ENCODE results near the gene RNF213. TPM values are rescaled to one million over a fixed set of nuclear protein-coding genes. Genes with fewer than 3 reads are reported as not detected.

Gene RNF213
- polyA plus RNA-seq, 1 of the 3 experiments (the other 2 are of a cell fraction) = 57.5 TPM

DNA sequence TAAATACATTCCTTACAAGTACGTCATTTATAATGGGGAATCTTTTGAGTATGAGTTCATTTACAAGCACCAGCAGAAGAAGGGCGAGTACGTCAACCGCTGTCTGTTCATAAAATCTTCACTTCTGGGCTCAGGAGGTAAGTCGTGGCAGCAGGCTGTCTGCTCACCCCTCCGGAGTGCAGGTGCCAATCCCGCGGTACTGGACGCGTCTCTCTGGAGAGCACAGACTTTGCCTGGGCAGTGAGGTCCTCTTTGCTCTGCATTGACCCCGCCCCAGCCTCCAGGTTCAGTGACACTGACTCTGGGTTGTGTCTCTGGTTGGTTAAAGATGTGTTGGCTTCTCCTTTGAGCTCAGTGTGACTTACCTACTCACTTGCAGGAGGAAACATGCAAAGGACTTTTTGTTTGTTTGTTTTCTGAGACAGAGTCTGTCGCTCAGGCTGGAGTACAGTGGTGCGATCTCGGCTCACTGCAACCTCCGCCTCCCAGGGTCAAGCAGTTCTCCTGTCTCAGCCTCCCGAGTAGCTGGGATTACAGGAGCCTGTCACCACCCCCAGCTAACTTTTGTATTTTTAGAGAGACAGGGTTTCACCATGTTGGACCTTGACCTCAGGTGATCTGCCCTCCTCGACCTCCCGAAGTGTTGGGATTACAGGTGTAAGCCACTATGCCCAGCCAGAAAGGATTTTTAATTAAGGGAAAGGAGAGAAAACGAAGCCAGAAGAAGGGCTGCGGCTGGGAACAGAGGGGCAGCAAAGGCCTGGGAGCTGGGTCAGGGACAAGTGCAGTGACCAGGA lies 31.2 kb downstream of the RNF213 start:
- POLR2A ChIA-PET = no interaction called here
- no peak overlapping the region for H2AFZ ChIP-seq (ENCODE audit: low read depth)
- no peaks in the 10 kb centered on the region for H3K27me3 ChIP-seq (ENCODE audit: insufficient read depth)
- H3F3A ChIP-seq (replicated peaks; ENCODE audit: insufficient read depth) = no peaks in the 10 kb centered on the region
- H3K9me3 ChIP-seq = no peaks in the 10 kb centered on the region
- peaks cover 7% of the 10 kb centered on the region; the same call in 1 of the 2 replicates for H3K79me2 ChIP-seq (ENCODE audit: insufficient read depth)
- no peak overlapping the region for H3K27ac ChIP-seq (ENCODE audit: low read depth in 2 of 2, low read length in 1 of 2)
- no peak for DNase-seq
- H3K4me3 ChIP-seq (ENCODE audit: low read depth in 2 of 2, low read length in 1 of 2) = no peak overlapping the region
- TF ChIP-seq EZH2phosphoT487 (IDR thresholded peaks at IDR 0.05; ENCODE audit: borderline replicate concordance, low read depth) = no peak
- no peak for TF ChIP-seq TAF1 (IDR thresholded peaks at IDR 0.05; ENCODE audit: borderline replicate concordance, low read depth, low read length)
- TF ChIP-seq POLR2AphosphoS5 (IDR thresholded peaks at IDR 0.05; ENCODE audit: low read depth, low read length) = no peak
- TF ChIP-seq TCF12 (IDR thresholded peaks at IDR 0.05) = no peak
- TF ChIP-seq, protein P1, sequence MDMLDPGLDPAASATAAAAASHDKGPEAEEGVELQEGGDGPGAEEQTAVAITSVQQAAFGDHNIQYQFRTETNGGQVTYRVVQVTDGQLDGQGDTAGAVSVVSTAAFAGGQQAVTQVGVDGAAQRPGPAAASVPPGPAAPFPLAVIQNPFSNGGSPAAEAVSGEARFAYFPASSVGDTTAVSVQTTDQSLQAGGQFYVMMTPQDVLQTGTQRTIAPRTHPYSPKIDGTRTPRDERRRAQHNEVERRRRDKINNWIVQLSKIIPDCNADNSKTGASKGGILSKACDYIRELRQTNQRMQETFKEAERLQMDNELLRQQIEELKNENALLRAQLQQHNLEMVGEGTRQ (IDR thresholded peaks at IDR 0.05; ENCODE audit: borderline replicate concordance, low read depth, low read length) = no peak
- TF ChIP-seq, protein P2, sequence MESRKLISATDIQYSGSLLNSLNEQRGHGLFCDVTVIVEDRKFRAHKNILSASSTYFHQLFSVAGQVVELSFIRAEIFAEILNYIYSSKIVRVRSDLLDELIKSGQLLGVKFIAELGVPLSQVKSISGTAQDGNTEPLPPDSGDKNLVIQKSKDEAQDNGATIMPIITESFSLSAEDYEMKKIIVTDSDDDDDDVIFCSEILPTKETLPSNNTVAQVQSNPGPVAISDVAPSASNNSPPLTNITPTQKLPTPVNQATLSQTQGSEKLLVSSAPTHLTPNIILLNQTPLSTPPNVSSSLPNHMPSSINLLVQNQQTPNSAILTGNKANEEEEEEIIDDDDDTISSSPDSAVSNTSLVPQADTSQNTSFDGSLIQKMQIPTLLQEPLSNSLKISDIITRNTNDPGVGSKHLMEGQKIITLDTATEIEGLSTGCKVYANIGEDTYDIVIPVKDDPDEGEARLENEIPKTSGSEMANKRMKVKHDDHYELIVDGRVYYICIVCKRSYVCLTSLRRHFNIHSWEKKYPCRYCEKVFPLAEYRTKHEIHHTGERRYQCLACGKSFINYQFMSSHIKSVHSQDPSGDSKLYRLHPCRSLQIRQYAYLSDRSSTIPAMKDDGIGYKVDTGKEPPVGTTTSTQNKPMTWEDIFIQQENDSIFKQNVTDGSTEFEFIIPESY (IDR thresholded peaks at IDR 0.05; ENCODE audit: borderline replicate concordance, low read depth) = no peak
- TF ChIP-seq GABPA (IDR thresholded peaks at IDR 0.05; ENCODE audit: low read depth) = no peak
- TF ChIP-seq SIN3A (IDR thresholded peaks at IDR 0.05; ENCODE audit: borderline replicate concordance, low read depth, low read length) = no peak
- no peak for TF ChIP-seq GATA2 (CRISPR knock-in tag; IDR thresholded peaks at IDR 0.05)
- TF ChIP-seq RCOR1 (IDR thresholded peaks at IDR 0.05; ENCODE audit: low read length) = no peak
- TF ChIP-seq USF1 (IDR thresholded peaks at IDR 0.05; ENCODE audit: borderline replicate concordance, low read depth) = no peak
- TF ChIP-seq JUND (IDR thresholded peaks at IDR 0.05) = no peak
- TF ChIP-seq SMC3 (IDR thresholded peaks at IDR 0.05; ENCODE audit: low read depth, low read length) = no peak
- TF ChIP-seq NFIC (IDR thresholded peaks at IDR 0.05; ENCODE audit: borderline replicate concordance) = no peak
- no peak for TF ChIP-seq FOSL2 (IDR thresholded peaks at IDR 0.05; ENCODE audit: borderline replicate concordance, low read depth)
- TF ChIP-seq ELF1 (IDR thresholded peaks at IDR 0.05) = no peak
- H3K4me2 ChIP-seq = no peak overlapping the region
- H3K4me1 ChIP-seq (ENCODE audit: control insufficient read depth in 1 of 2, insufficient read depth in 2 of 2, low read depth in 1 of 2, low read length in 1 of 2) = no peaks in the 10 kb centered on the region
- CTCF ChIA-PET = interaction anchor here (0.8 to 2.5 kb wide), 3 partner anchors 11 to 209 kb away, joined by 3 to 8 read pairs (median 3); no protein-coding TSS in a partner anchor
- 93% methylated on average over 20 of the region's 20 CpGs for WGBS (ENCODE audit: low lambda C conversion rate)
- H4K20me1 ChIP-seq (ENCODE audit: insufficient read depth) = no peaks in the 10 kb centered on the region
- H3K36me3 ChIP-seq (replicated peaks in 1 of 2; ENCODE audit: control insufficient read depth in 1 of 2, insufficient read depth in 2 of 2, low read length in 1 of 2) = peaks cover 70 to 72% of the 10 kb centered on the region in 2 experiments
- no peak overlapping the region for H3K9ac ChIP-seq
- H3K9me2 ChIP-seq = no peaks in the 10 kb centered on the region

All from SK-N-SH (cell line).